Progenitor cell of endocrine pancreas (in vitro differentiated cells): ENCODE measurements around the gene MCMBP. TPM values are rescaled to one million over a fixed set of nuclear protein-coding genes. Genes with fewer than 3 reads are reported as not detected.
"Not testable (repeated sequence)": the region's sequence is repeated elsewhere in the genome, so short reads cannot be mapped to it uniquely, and the experiment has no call there.

Experiments used
- DNase-seq: peaks from one replicate; pipeline ENCODE4 v3.0.0; 2021; ENCODE audit warnings: low spot score; ENCODE audit not compliant: unreplicated experiment
- H3K27ac Mint-ChIP-seq: 2 replicates; pipeline ENCODE4 v1.8.0; 2021; ENCODE audit warnings: mild to moderate bottlenecking, moderate library complexity, mixed read lengths
- H3K27me3 Mint-ChIP-seq: 2 replicates; pipeline ENCODE4 v1.8.0; 2021; ENCODE audit warnings: mixed read lengths
- H3K36me3 Mint-ChIP-seq: 2 replicates; pipeline ENCODE4 v1.8.0; 2022; ENCODE audit warnings: mixed read lengths; ENCODE audit not compliant: insufficient read depth
- H3K4me1 Mint-ChIP-seq: 2 replicates; pipeline ENCODE4 v1.8.0; 2021; ENCODE audit warnings: low read depth, mixed read lengths
- H3K4me3 Mint-ChIP-seq: 2 replicates; pipeline ENCODE4 v1.8.0; 2021; ENCODE audit warnings: low read depth, mild to moderate bottlenecking, moderate library complexity, mixed read lengths
- H3K9me3 Mint-ChIP-seq: 2 replicates; pipeline ENCODE4 v1.8.0; 2021; ENCODE audit warnings: low read depth, mixed read lengths
- total RNA-seq: library from RNA; stranded (reverse); gene quantifications from 2 replicates; pipeline ENCODE4 v1.2.1, GENCODE V29; 2021
- TF ChIP-seq, protein P1 (sequence below): fragments of 200-600 bp; sonication (generic); IDR thresholded peaks from one replicate; pipeline ENCODE4 v1.5.0; 2021; ENCODE audit warnings: antibody characterized with exemption, mild to moderate bottlenecking; ENCODE audit not compliant: unreplicated experiment

Gene MCMBP
- total RNA-seq, 1 donor from 2014 or later: 44.9 TPM

DNA sequence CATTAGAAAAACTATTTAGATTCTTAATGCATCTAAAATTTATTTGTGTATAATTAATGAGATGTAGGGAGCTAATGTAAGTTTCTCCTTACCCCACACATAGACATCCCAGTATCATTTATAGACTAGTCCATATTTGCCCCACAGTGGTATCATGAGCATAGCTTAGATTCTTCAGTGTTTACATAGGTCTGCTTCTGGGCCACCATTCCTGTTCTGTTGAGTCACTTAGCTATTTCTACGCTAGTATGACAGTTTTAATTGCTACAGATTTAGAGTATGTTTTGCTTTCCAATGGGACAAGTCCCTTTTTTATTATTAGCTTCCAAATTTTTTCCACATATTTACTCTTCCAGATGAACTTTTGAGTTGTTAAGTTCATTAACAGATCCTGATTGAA lies 69.4 kb downstream of the MCMBP start:
- DNase-seq: no peak
- Mint-ChIP-seq H3K27ac (no peak overlapping the region), H3K4me3 (no peak overlapping the region), H3K9me3 (no peaks in the 10 kb centered on the region), H3K36me3 (peaks cover 8% of the 10 kb centered on the region), H3K27me3 (no peaks in the 10 kb centered on the region), H3K4me1 (no peaks in the 10 kb centered on the region)
- TF ChIP-seq, protein P1, sequence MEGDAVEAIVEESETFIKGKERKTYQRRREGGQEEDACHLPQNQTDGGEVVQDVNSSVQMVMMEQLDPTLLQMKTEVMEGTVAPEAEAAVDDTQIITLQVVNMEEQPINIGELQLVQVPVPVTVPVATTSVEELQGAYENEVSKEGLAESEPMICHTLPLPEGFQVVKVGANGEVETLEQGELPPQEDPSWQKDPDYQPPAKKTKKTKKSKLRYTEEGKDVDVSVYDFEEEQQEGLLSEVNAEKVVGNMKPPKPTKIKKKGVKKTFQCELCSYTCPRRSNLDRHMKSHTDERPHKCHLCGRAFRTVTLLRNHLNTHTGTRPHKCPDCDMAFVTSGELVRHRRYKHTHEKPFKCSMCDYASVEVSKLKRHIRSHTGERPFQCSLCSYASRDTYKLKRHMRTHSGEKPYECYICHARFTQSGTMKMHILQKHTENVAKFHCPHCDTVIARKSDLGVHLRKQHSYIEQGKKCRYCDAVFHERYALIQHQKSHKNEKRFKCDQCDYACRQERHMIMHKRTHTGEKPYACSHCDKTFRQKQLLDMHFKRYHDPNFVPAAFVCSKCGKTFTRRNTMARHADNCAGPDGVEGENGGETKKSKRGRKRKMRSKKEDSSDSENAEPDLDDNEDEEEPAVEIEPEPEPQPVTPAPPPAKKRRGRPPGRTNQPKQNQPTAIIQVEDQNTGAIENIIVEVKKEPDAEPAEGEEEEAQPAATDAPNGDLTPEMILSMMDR: no peak

DNA sequence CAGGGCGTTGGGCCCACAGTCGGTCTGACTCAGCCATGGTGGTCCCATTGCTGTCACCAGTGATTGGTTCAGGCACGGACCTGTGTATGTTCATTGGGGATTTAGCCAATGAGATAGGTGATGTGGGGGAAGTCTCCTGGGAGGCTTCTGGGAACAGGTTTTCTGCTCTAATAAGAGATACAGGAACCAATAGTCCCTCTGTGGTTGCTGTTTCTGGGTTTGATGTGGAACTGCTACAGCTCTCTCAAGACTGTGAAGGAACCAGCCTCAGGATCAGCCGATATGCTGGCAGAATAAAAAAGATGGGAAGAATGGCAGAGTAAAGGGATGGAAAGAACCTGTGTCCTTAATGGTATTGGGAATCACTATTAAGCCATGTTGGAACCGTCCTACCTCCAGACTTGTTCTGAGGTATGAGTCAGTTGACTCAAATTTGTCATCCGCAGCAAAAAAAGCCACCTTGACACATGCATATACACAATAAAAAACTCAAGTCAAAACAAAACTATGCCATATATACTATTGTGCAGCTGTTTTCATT lies 70.6 kb downstream of the MCMBP start:
- peaks cover 11% of the 10 kb centered on the region for H3K36me3 Mint-ChIP-seq
- TF ChIP-seq, protein P1: no peak
- H3K4me3 Mint-ChIP-seq: no peak overlapping the region
- peaks cover 3% of the 10 kb centered on the region for H3K4me1 Mint-ChIP-seq
- H3K9me3 Mint-ChIP-seq: no peaks in the 10 kb centered on the region
- no peak overlapping the region for H3K27ac Mint-ChIP-seq
- no peak for DNase-seq
- no peaks in the 10 kb centered on the region for H3K27me3 Mint-ChIP-seq

DNA sequence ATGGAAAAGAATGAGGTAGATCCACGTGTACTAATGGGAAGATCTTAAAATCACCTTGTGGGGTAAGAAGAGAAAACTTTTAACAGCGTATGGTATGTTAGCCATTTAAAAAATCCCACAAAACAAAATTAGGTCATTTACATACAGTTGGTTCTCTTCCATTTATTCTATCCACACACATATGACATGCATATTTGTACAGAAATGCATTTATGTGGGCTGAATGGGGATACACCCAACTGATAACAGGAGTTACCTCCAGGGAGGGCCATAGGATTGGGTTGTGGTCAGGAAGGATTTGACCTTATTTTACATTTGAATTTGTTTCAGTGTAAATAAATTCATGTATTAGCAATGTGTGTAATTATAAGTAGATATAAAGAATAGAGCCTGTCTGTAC lies 71.5 kb downstream of the MCMBP start:
- Mint-ChIP-seq H3K27me3 (no peaks in the 10 kb centered on the region), H3K27ac (no peak overlapping the region), H3K4me3 (no peak overlapping the region), H3K36me3 (peaks cover 15% of the 10 kb centered on the region), H3K9me3 (no peaks in the 10 kb centered on the region), H3K4me1 (peaks cover 3% of the 10 kb centered on the region)
- TF ChIP-seq, protein P1: no peak
- DNase-seq: no peak

DNA sequence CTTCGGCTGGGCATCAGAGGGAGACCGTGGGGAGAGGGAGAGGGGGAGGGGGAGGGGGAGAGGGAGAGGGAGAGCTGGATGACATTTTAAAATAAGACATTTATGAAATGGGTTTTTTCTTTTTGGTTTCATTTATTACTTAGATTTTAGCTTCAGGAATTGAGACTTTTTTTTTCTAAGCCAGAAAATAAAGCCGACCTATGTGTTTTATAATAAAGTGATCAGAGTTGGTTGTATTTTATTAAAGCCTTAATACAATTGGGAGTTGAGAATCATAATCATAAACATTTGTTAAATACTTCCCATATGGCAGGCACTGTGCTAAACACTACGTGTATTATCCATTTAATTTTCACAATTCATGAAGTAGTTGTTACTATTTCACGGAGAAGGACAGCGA lies 76.6 kb downstream of the MCMBP start:
- no peak overlapping the region for H3K27ac Mint-ChIP-seq
- H3K36me3 Mint-ChIP-seq: peaks cover 14% of the 10 kb centered on the region

DNA sequence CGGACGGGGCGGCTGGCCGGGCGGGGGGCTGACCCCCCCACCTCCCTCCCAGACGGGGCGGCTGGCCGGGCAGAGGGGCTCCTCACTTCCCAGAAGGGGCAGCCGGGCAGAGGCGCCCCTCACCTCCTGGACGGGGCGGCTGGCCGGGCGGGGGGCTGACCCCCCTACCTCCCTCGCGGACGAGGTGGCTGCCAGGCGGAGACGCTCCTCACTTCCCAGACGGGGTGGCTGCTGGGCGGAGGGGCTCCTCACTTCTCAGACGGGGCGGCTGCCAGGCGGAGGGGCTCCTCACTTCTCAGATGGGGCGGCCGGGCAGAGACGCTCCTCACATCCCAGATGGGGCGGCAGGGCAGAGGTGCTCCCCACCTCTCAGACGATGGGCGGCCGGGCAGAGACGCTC lies 77.5 kb downstream of the MCMBP start:
- H3K4me1 Mint-ChIP-seq, H3K27ac Mint-ChIP-seq, H3K27me3 Mint-ChIP-seq, H3K4me3 Mint-ChIP-seq, DNase-seq, H3K9me3 Mint-ChIP-seq: not testable (repeated sequence)
- peaks cover 14% of the 10 kb centered on the region for H3K36me3 Mint-ChIP-seq

More for the DNA sequence above, 76.6 kb downstream of the MCMBP start:
- no peaks in the 10 kb centered on the region for H3K9me3 Mint-ChIP-seq
- no peaks in the 10 kb centered on the region for H3K27me3 Mint-ChIP-seq
- H3K4me1 Mint-ChIP-seq: peaks cover 3% of the 10 kb centered on the region
- TF ChIP-seq, protein P1: no peak
- no peak overlapping the region for H3K4me3 Mint-ChIP-seq
- no peak for DNase-seq

DNA sequence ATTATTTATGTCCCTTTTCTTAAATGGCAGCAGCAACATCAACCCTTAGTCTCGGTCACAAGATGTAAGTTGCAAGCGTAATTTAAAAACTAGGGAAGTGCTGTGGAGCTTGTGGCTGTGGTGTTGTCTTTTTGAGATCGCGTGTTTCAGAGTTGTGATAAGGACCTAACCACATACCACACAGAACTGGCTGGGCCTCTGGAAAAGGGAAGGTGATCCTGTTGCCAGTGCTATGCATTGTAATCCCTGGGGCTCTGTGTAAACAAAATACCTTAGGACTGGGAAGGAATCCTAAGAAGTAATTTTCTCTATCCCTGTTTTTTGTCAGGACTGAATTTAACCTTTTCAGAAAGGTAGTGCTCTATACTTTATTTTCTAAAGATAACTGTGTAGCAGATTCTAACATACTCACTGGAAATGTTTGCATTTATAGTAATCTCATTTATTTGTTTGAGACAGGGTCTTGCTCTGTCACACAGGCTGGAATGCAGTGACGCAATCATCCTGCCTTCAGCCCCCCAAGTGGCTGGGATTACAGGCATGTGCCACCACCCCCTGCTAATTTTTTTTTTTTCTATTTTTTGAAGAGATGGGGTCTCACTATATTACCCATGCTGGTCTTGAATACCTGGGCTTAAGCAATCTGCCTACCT lies 86.4 kb downstream of the MCMBP start:
- DNase-seq: no peak
- peaks cover 1% of the 10 kb centered on the region for H3K36me3 Mint-ChIP-seq
- H3K4me1 Mint-ChIP-seq: peaks cover 18% of the 10 kb centered on the region
- peak overlapping the region; percentile 91 for H3K27ac Mint-ChIP-seq
- H3K4me3 Mint-ChIP-seq: no peak overlapping the region
- H3K9me3 Mint-ChIP-seq: no peaks in the 10 kb centered on the region
- no peaks in the 10 kb centered on the region for H3K27me3 Mint-ChIP-seq
- TF ChIP-seq, protein P1: no peak
